Large intestine (tissue), 3 donors: ENCODE results near the gene ALLC. TPM values are rescaled to one million over a fixed set of nuclear protein-coding genes. Genes with fewer than 3 reads are reported as not detected.

Experiments used
- DNase-seq, 2 donors: peaks; one replicate each; pipeline versions ENCODE4 v3.0.0 to v3.0.0-alpha.2; 2013
- H3K27ac ChIP-seq: one replicate; pipeline ENCODE4 v1.5.1; 2013; ENCODE audit warnings: low read length
- H3K27me3 ChIP-seq: 2 replicates; pipeline ENCODE4 v1.6.1; 2013; ENCODE audit warnings: low read length; ENCODE audit not compliant: control insufficient read depth, insufficient read depth
- H3K36me3 ChIP-seq: 2 replicates; pipeline ENCODE4 v1.6.1; 2013; ENCODE audit warnings: low read length; ENCODE audit not compliant: control insufficient read depth, insufficient read depth
- H3K4me1 ChIP-seq: one replicate; pipeline ENCODE4 v1.6.1; 2013; ENCODE audit warnings: low read length; ENCODE audit not compliant: control insufficient read depth, insufficient read depth
- H3K4me3 ChIP-seq: one replicate; pipeline ENCODE4 v1.5.1; 2013; ENCODE audit warnings: low read length
- H3K9me3 ChIP-seq: one replicate; pipeline ENCODE4 v1.6.1; 2013; ENCODE audit warnings: mild to moderate bottlenecking, low read depth, low read length, moderate library complexity; ENCODE audit not compliant: control insufficient read depth
- WGBS: methylation state at CpG from one replicate; pipeline ENCODE4 v1.1.5; 2013; ENCODE audit warnings: low lambda C conversion rate; ENCODE audit not compliant: insufficient coverage; 5-methylcytosine and 5-hydroxymethylcytosine counted together
- polyA plus RNA-seq: library from polyadenylated mRNA; unstranded; fragments of 120-200 nt; gene quantifications from one replicate; pipeline ENCODE4 v1.2.1, GENCODE V29; 2013

Gene ALLC
- polyA plus RNA-seq, 1 donor: not detected

DNA sequence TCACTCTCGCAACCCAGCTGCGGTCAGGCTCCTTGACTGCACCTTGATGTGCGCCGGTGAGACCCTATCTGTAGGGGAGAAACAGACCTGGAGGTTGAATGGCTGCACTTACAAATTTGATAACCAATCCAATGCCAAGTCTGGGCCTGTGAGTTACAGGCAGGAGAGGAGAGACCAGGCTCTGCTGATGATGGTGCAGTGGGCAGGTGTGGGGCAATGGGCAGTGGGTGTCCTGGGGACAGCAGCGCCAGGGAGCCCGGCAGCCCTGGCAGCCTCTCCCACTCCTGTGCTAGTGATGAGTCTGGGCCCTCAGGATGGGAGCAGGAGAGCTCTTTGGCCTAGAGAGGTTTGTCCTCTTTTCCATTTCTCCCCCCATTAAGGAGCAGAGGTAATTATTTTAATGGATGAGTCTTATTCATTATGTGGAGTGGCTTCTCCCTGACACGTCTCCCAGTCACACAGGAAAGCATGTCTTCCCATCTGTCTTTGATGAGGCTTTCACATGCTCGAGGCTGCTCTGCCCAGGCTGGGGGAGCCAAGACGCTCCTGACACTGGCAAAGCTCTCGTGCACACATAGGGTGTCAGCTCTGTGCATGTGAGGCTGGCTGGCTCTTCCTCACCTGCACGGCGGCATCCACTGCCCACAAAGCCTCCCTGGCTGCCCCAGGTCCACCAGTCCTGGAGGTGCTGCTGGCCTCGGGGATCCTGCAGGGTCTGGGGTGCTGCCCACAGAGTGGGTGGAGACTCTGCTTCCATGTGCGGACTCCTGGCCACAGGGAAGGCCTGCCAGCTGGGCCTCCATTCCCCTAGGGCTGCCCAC lies 10.0 kb upstream of the ALLC start:
- Histone ChIP-seq H3K27ac (no peak overlapping the region), H3K27me3 (peaks cover 3% of the 10 kb centered on the region), H3K9me3 (no peaks in the 10 kb centered on the region), H3K4me3 (no peak overlapping the region), H3K4me1 (peaks cover 6% of the 10 kb centered on the region), H3K36me3 (no peaks in the 10 kb centered on the region)
- no CpG with 5 or more reads among the region's 14 CpGs for WGBS
- no peak for DNase-seq

DNA sequence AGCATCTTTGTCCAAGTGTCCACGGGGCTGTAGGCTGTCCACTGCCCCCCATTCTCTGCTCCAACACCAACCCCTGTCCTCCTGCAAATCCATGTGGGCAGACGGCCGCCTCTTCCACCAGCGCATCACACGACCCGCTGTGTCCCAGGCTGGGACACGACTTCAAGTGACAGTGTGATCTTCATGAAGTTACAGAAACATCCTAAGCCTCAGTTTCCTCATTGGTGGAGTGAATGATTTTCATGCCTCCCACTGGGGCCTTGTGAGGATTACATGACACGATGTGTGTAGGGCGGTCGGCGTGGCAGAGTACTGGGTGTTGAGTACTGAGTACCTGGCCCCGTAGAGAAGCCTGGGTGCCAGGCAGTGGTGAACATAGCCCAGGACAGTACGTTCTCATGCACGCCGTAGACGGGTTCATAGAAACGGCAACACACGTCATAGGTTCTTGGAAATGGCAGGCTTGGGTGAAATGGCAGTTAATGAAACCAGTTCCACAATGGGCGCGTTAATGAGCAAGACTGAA lies 9.3 kb upstream of the ALLC start:
- WGBS: no CpG with 5 or more reads among the region's 20 CpGs
- H3K36me3 ChIP-seq: no peaks in the 10 kb centered on the region
- H3K27ac ChIP-seq: no peak overlapping the region
- no peak overlapping the region for H3K4me3 ChIP-seq
- H3K4me1 ChIP-seq: peaks cover 6% of the 10 kb centered on the region
- H3K9me3 ChIP-seq: no peaks in the 10 kb centered on the region
- DNase-seq: no peak
- H3K27me3 ChIP-seq: peaks cover 3% of the 10 kb centered on the region

DNA sequence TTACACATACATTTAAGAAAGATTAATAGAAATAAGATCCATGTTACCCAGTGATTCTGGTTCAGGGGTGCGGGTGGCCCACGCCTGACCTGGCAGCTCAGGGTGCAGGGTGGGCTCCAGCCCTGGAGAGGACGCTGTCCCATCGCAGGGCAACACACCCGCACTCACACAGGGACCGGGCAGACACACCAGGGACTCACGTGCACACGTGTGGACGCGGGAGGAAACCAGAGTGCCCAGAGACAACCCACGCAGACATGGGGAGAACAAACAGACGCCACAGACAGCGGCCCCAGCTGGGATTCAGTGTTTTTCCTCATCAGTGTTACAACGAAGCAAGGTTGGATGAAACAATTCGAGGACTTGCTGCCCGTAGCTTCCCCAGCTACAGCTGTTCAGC lies 8.4 kb upstream of the ALLC start:
- no peak overlapping the region for H3K4me3 ChIP-seq
- 100% methylated on average over 1 of the region's 16 CpGs for WGBS
- DNase-seq: no peak

DNA sequence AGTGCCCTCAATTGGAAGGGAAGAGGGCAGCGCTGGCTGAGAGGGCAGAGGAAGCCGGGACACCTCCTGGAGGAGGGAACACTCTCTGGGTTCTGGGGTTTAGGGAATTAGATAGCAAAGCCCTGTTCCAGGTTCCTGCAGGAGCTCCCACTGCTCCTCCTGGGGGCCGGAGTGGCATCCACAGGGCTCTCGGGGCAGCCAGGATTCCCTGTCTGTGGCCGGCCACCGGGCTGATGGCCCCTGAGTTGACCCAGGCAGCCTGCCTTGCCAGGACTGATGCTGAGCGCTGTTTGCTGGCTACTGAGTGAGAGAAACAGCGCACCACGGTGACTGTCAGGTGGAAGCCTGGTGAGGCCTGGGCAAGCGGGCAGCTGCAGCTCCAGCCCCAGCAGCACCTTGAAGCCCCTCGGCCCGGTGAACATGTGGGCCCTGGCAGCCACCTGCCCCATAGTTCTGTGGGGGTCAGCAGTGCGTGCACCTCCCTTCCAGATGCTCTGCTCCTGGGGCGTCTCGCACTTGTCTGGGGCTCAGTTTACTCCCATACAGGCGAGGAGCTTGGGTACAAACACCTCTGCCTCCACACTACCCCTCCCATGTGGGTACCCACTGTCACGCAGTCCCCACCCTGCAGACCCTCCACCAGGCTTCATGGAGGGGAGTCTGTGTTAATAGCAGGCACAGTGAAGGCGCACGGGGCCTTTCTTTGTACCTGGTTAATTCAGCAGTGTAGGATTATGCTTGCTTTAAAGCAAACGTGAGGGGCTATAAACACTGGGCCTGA lies 7.7 kb upstream of the ALLC start:
- no peaks in the 10 kb centered on the region for H3K36me3 ChIP-seq
- H3K4me3 ChIP-seq: no peak overlapping the region
- H3K27ac ChIP-seq: no peak overlapping the region
- WGBS: no CpG with 5 or more reads among the region's 20 CpGs
- DNase-seq: no peak
- peaks cover 6% of the 10 kb centered on the region for H3K4me1 ChIP-seq
- peaks cover 3% of the 10 kb centered on the region for H3K27me3 ChIP-seq
- no peaks in the 10 kb centered on the region for H3K9me3 ChIP-seq

More for the DNA sequence above, 8.4 kb upstream of the ALLC start:
- Histone ChIP-seq H3K4me1 (peaks cover 6% of the 10 kb centered on the region), H3K27me3 (peaks cover 3% of the 10 kb centered on the region), H3K36me3 (no peaks in the 10 kb centered on the region), H3K27ac (no peak overlapping the region), H3K9me3 (no peaks in the 10 kb centered on the region)

DNA sequence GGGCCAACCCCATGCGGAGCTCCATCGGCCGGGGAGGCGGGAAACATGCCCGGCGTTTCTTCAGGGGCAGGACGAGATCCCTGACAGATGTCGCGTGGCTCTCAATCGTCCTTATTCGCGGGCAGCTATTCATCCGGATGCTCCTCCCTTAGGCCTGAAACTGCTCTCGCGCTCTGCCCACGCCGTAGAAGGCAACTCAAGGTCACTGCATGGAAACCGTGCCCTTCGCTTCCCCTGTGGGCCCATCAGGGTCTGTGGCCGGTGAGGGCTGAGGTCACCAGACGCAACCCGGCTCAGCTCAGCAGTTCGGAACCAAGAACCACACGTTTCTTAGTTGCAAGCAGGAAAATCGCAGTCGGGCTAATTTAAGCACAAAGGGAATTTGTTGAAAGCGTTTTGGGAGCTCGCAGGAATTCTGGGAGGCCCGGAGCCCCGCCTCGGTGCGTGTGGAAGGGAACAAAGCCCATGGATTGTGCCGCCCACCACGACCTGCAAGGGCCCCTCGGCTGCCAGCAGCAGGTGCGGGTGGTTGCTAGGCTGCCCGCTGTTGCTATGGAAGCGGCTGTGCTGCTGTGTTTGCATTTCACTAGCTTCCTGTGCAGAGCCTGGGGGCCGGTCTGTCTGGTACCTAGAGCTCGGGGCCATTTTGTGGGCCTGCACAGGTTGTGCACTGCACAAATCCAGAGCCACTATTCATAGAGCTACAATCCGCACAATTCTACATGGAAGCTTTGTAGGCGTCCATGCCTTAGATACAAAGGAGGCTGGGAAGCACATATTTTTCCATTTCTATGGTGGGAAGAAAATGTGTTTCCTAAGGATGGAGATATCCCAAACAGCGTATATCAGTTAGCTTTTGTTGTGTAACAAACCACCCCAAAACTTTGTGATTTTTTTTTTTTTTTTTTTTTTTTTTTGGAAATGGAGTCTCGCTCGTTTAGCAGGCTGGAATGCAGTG lies 6.0 kb upstream of the ALLC start:
- peak; percentile 52 to 74 for DNase-seq
- no CpG with 5 or more reads among the region's 45 CpGs for WGBS
- H3K27ac ChIP-seq: peak overlapping the region; percentile 57
- peaks cover 3% of the 10 kb centered on the region for H3K27me3 ChIP-seq
- peak overlapping the region; percentile 12 for H3K4me3 ChIP-seq
- no peaks in the 10 kb centered on the region for H3K9me3 ChIP-seq
- peaks cover 6% of the 10 kb centered on the region for H3K4me1 ChIP-seq
- no peaks in the 10 kb centered on the region for H3K36me3 ChIP-seq

DNA sequence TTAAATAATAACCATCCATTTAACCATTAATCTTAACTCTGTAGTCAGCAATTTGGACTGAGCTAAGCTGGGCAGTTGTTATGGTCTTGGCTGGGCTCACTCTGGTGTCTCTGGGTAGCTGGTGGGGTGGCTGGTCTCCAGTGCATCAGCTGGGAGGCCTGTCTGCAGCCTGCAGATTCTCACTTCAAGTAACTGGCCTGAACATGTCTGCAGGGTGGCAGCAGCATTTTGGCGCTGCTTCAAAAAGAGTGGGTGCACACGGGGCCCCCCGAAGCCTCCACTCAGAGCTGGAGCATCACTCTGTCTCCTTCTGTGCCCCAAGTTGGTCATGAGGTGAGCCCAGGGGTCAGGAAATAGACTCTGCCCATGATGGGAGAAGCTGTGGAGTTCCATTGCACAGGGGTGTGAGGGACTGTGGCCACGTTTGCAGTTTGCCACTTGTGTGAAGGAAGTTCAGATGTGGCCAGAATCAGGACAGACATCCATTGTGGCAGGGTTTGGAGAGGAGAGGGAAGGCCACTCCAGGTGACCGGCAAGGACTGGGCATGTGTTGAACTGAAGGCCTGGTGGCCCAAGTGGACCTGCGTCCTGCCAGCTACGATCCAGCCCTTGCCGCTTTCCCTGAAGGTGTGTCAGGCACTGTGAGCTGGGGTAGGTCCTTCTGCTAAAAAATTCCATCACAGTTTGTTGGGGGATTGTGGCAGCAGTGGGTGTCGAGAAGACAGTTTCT lies 4.9 kb upstream of the ALLC start:
- no peaks in the 10 kb centered on the region for H3K36me3 ChIP-seq
- peaks cover 3% of the 10 kb centered on the region for H3K27me3 ChIP-seq
- WGBS: no CpG with 5 or more reads among the region's 9 CpGs
- no peak for DNase-seq
- H3K4me3 ChIP-seq: no peak overlapping the region
- peaks cover 6% of the 10 kb centered on the region for H3K4me1 ChIP-seq
- H3K9me3 ChIP-seq: no peaks in the 10 kb centered on the region
- no peak overlapping the region for H3K27ac ChIP-seq

DNA sequence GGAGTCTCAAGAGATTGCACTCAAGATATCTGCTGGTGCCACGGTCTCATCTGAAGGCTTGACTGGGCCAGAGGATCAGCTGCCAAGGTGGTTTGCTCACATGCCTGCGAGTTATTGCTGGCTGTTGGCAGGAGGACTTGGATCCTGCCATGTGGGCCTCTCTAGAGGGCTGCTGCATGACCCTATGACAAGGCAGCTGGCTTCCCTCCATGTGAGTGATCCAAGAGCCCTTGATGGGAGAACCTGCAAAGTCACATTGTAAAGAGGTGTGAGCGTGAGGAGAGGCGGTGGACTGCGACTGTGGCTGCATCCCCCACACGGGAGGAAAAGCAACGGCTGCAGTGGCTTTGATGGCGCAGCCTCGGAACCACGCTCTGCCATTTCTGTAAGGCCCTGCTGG lies 4.0 kb upstream of the ALLC start:
- H3K9me3 ChIP-seq: no peaks in the 10 kb centered on the region
- no peak overlapping the region for H3K4me3 ChIP-seq
- H3K4me1 ChIP-seq: peaks cover 6% of the 10 kb centered on the region
- H3K27ac ChIP-seq: no peak overlapping the region
- H3K27me3 ChIP-seq: peaks cover 3% of the 10 kb centered on the region
- no CpG with 5 or more reads among the region's 10 CpGs for WGBS
- H3K36me3 ChIP-seq: no peaks in the 10 kb centered on the region
- DNase-seq: no peak

DNA sequence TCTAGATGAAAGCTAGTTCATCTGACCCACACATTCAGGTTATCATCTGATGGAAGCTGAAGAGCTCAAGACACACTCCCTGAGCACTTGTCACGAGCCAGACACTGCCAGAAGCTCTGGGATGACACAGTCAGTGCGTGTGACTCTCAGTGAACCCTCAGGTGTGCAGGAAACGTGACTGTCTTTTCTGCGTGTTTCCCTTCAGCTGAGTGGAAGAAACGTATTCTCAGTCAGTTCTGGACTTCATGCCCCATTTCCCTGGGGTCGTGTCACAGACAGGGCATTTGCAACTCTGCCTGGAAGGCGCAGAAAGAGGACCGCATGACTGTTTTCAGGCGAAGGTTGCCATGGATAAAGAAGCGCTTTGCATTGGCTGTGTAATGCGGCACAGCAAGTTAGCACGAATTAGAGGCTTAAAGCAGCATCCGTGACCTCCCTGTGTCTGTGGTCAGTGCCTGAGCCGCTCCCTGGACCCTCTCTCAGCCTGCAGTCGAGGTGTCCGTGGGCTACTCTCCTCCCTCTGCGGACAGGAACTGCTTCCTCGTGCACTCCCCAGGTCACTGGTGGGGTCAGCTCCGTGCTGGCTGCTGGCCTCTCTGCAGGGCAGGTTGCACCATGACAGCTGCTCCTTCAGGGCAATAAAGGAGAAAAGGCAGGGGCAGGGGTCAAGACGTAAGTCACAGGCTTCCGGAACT lies 3.3 kb upstream of the ALLC start:
- no CpG with 5 or more reads among the region's 21 CpGs for WGBS
- Histone ChIP-seq H3K9me3 (no peaks in the 10 kb centered on the region), H3K4me1 (peaks cover 6% of the 10 kb centered on the region), H3K4me3 (no peak overlapping the region), H3K36me3 (no peaks in the 10 kb centered on the region), H3K27me3 (peaks cover 3% of the 10 kb centered on the region), H3K27ac (no peak overlapping the region)
- DNase-seq: no peak
